Upper lobe of left lung (tissue), 6 donors: ENCODE measurements around the gene RBFA. TPM values are rescaled to one million over a fixed set of nuclear protein-coding genes. Genes with fewer than 3 reads are reported as not detected.
A peak's percentile ranks its signal among the peaks of the same experiment; 100 is the strongest.

Experiments used
- ATAC-seq, 2 donors: fragments of 200-7000 bp; cut with Tn5 transposase; one replicate each; pipeline ENCODE4 v1.9.1; 2022; ENCODE audit warnings: mild to moderate bottlenecking in 2 of 2, moderate library complexity in 2 of 2; ENCODE audit not compliant: low FRiP score in 2 of 2
- DNase-seq, 2 donors: peaks; one replicate each; pipeline ENCODE4 v3.0.0-alpha.2; 2019 to 2020
- H3K27ac ChIP-seq, 4 donors: fragments of 200-600 bp; sonication (generic); one replicate each; pipeline ENCODE4 v1.5.1; 2016 to 2019
- H3K27me3 ChIP-seq, 4 donors: fragments of 200-600 bp; sonication (generic); one replicate each; pipeline ENCODE4 v1.5.1; 2017 to 2019
- H3K36me3 ChIP-seq, 4 donors: fragments of 200-600 bp; sonication (generic); one replicate each; pipeline ENCODE4 v1.5.1; 2016 to 2019
- H3K4me1 ChIP-seq, 4 donors: fragments of 200-600 bp; sonication (generic); one replicate each; pipeline ENCODE4 v1.5.1; 2018 to 2019
- H3K4me3 ChIP-seq, 4 donors: fragments of 200-600 bp; sonication (generic); one replicate each; pipeline ENCODE4 v1.5.1; 2017 to 2019; ENCODE audit warnings: mild to moderate bottlenecking in 2 of 4, moderate library complexity in 1 of 4
- H3K9me3 ChIP-seq, 4 donors: fragments of 200-600 bp; sonication (generic); one replicate each; pipeline ENCODE4 v1.5.1; 2018 to 2019
- EP300 ChIP-seq, 4 donors: sonication (generic); formaldehyde crosslinking; IDR thresholded peaks; one replicate each; pipeline ENCODE4 v1.5.1; 2017; ENCODE audit warnings: antibody characterized with exemption in 4 of 4, control low read depth in 2 of 4
- POLR2A ChIP-seq, 4 donors: fragments of 450-650 bp; IDR thresholded peaks; one replicate each; pipeline ENCODE4 v1.5.1; 2016 to 2017; ENCODE audit warnings: antibody characterized with exemption in 4 of 4, mild to moderate bottlenecking in 2 of 4
- POLR2AphosphoS5 ChIP-seq, 2 donors: sonication (generic); formaldehyde crosslinking; IDR thresholded peaks; one replicate each; pipeline ENCODE4 v1.5.1; 2017; ENCODE audit warnings: antibody characterized with exemption in 2 of 2
- WGBS, 2 donors: methylation state at CpG; one replicate each; pipeline ENCODE4 v1.1.5; 2017 to 2018; 5-methylcytosine and 5-hydroxymethylcytosine counted together
- total RNA-seq, 6 donors: library from RNA; depleted of rRNA in 4 of 6; stranded (reverse); fragments of >200 nt in 4 of 6; gene quantifications; one replicate each; pipeline versions ENCODE4 v1.1.0 to v1.2.1, GENCODE V29; 2016 to 2021
- TF ChIP-seq, protein P1 (sequence below), 6 experiments: fragments of 450-650 bp in 4 of 6; fragments of 200-600 bp in 2 of 6; sonication (generic) in 2 of 6; IDR thresholded peaks; one replicate each; pipeline ENCODE4 v1.5.1; 2016 to 2019; ENCODE audit warnings: antibody characterized with exemption in 6 of 6
- donor health status: DM: no; HTN: no; CAD: no; lungs with moderate emphysema.
- donor health status: DM: no; HTN: yes; CAD: no; lungs with severe emphysema.

The RBFA gene, protein sequence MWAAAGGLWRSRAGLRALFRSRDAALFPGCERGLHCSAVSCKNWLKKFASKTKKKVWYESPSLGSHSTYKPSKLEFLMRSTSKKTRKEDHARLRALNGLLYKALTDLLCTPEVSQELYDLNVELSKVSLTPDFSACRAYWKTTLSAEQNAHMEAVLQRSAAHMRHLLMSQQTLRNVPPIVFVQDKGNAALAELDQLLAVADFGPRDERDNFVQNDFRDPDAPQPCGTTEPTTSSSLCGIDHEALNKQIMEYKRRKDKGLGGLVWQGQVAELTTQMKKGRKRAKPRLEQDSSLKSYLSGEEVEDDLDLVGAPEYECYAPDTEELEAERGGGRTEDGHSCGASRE
- total RNA-seq, result 10 to 100 TPM; 19.2 to 32.5 (median 24.5) TPM

DNA sequence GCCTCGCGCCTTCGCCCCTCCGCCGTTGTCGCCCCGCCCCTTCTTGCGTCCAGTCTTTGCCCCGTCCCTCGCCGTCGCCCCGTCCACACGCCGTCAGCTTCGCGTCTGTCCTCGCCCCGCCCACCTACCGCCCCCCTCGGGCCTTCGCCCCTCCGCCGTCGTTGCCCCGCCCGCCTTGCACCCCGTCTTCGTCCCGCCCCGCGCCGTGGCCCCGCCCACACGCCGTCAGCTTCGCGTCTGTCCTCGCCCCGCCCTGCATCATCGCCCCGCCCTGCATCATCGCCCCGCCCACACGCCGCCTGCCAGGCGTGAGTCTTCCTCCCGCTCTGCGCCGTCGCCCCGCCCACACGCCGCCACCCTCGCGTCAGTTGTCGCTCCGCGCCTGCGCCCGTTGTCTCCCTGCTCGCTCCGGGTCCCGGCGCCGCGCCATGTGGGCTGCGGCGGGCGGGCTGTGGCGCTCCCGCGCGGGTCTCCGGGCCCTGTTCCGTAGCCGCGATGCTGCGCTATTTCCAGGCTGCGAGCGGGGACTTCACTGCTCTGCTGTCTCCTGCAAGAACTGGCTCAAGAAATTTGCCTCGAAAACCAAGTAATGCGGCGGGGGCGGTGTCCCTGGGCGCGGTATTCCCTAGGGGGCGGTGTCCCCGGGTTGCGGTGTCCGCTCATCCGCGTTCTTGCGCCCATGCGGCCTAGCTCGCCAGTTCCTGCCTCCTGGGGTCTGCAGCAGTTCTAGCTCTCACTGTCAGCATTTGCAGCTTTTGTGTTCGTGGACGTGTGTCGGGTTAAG, at the start of gene RBFA:
RBFA (plus strand) TSS at position 367 of the 784 bp plus-strand sequence; CDS start at position 429, 62 bp downstream.
- peaks cover 0 to 14% (median 3%) of the 10 kb centered on the region in 4 donors for H3K36me3 ChIP-seq
- peak within 1 kb of the TSS; percentile 59 to 99 (median 80) for H3K4me3 ChIP-seq
- ATAC-seq (peak; percentile 95 to 98), DNase-seq (peak; percentile 98 to 100)
- peaks cover 8 to 20% (median 10%) of the 10 kb centered on the region in 4 donors for H3K4me1 ChIP-seq
- no peaks in the 10 kb centered on the region for H3K27me3 ChIP-seq
- H3K9me3 ChIP-seq, result no peaks in the 10 kb centered on the region
- 1% methylated on average over 31 to 38 of the region's 99 CpGs for WGBS, 2 donors
- TF ChIP-seq EP300 (IDR thresholded peaks at IDR 0.05) (no peak), POLR2AphosphoS5 (IDR thresholded peaks at IDR 0.05) (peak; percentile 41 to 64), POLR2A (IDR thresholded peaks at IDR 0.05) (peak in 1 of 4 donors; percentile 71)
- TF ChIP-seq, protein P1, sequence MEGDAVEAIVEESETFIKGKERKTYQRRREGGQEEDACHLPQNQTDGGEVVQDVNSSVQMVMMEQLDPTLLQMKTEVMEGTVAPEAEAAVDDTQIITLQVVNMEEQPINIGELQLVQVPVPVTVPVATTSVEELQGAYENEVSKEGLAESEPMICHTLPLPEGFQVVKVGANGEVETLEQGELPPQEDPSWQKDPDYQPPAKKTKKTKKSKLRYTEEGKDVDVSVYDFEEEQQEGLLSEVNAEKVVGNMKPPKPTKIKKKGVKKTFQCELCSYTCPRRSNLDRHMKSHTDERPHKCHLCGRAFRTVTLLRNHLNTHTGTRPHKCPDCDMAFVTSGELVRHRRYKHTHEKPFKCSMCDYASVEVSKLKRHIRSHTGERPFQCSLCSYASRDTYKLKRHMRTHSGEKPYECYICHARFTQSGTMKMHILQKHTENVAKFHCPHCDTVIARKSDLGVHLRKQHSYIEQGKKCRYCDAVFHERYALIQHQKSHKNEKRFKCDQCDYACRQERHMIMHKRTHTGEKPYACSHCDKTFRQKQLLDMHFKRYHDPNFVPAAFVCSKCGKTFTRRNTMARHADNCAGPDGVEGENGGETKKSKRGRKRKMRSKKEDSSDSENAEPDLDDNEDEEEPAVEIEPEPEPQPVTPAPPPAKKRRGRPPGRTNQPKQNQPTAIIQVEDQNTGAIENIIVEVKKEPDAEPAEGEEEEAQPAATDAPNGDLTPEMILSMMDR (IDR thresholded peaks at IDR 0.05), result peak in 5 of 6 experiments; percentile 35 to 73 (median 64)
- H3K27ac ChIP-seq, result peak within 1 kb of the TSS; percentile 79 to 91 (median 88)

DNA sequence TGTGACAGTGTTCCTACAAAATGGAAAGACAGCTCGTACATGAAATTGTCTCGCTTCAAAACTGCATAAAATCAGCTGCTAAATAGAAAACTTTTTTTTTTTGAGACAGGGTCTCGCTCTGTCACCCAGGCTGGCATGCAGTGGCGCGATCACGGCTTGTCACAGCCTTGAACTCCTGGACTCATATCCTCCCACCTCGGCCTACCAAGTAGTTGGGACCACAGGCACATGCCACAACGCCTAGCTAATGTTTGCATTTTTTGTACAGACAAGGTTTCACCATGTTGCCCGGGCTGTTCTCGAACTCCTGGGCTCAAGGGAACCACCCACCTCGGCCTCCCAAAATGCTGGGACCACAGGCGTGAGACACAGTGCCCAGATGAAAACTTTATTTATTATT, 49.1 kb upstream of the RBFA start:
- 88 to 91% methylated on average over 12 of the region's 12 CpGs for WGBS, 2 donors
- no peak overlapping the region for H3K4me3 ChIP-seq
- H3K27me3 ChIP-seq, result no peaks in the 10 kb centered on the region
- H3K4me1 ChIP-seq, result peaks cover 19 to 51% (median 30%) of the 10 kb centered on the region in 4 donors
- H3K36me3 ChIP-seq, result peaks cover 0 to 16% (median 0%) of the 10 kb centered on the region in 4 donors
- TF ChIP-seq EP300 (IDR thresholded peaks at IDR 0.05) (no peak), POLR2A (IDR thresholded peaks at IDR 0.05) (no peak), POLR2AphosphoS5 (IDR thresholded peaks at IDR 0.05) (no peak)
- TF ChIP-seq, protein P1 (IDR thresholded peaks at IDR 0.05), result no peak
- DNase-seq (no peak), ATAC-seq (no peak)
- no peaks in the 10 kb centered on the region for H3K9me3 ChIP-seq
- H3K27ac ChIP-seq, result no peak overlapping the region

DNA sequence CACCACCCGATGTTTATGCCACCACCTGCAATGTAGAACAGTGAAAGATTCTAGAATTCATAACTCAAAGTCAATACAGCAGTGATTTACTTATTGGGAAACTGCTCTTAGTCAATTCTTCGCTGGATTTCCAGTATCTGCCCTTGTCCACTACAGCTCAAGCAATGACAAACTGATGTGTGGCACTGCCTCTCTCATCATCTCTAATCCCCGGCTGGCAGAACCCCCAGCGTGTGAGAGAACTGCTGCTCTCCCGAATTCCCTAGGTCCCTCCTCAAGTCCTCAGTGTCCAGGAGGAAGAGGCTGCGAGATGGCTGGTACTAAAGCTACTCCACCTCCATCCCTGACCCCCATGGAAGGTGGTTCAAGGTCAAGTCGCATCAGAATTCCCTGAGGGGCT, 47.5 kb upstream of the RBFA start:
- peak overlapping the region in 2 of 4 donors; percentile 98 for H3K4me3 ChIP-seq

DNA sequence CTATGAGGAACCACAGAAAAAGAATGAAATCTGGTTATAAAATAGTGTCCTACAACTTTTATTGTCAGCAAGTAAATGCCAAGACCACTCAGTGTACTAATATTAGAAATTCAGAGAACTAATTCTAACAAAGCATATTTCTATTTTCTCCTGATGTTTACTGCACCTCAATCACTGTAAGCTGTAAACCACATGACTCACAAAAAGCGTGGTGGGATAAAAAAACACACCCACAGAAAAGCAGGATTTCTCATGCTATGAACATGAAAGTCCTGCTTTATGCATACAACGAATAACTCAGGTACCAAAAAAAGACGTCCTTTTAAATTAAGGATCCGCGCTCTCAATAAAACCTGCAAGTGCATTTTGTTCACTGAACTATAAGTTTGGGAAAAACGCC, 46.7 kb upstream of the RBFA start:
- Histone ChIP-seq H3K4me1 (peaks cover 19 to 43% (median 27%) of the 10 kb centered on the region in 4 donors), H3K27ac (peak overlapping the region; percentile 89 to 97 (median 96)), H3K4me3 (peak overlapping the region; percentile 52 to 98 (median 85)), H3K36me3 (peaks cover 0 to 16% (median 0%) of the 10 kb centered on the region in 4 donors), H3K9me3 (no peaks in the 10 kb centered on the region), H3K27me3 (no peaks in the 10 kb centered on the region)
- 1% methylated on average over 6 of the region's 6 CpGs for WGBS, 2 donors
- no peak for DNase-seq
- ATAC-seq, result no peak
- TF ChIP-seq POLR2AphosphoS5 (IDR thresholded peaks at IDR 0.05) (no peak), EP300 (IDR thresholded peaks at IDR 0.05) (no peak), POLR2A (IDR thresholded peaks at IDR 0.05) (no peak)
- TF ChIP-seq, protein P1 (IDR thresholded peaks at IDR 0.05), result no peak

More for the DNA sequence above, 47.5 kb upstream of the RBFA start:
- no peaks in the 10 kb centered on the region for H3K9me3 ChIP-seq
- H3K4me1 ChIP-seq, result peaks cover 19 to 51% (median 30%) of the 10 kb centered on the region in 4 donors
- 49 to 55% methylated on average over 7 of the region's 7 CpGs for WGBS, 2 donors
- TF ChIP-seq POLR2AphosphoS5 (IDR thresholded peaks at IDR 0.05) (no peak), EP300 (IDR thresholded peaks at IDR 0.05) (no peak), POLR2A (IDR thresholded peaks at IDR 0.05) (no peak)
- TF ChIP-seq, protein P1 (IDR thresholded peaks at IDR 0.05), result no peak
- H3K27ac ChIP-seq, result peak overlapping the region in 1 of 4 donors; percentile 30
- peaks cover 0 to 16% (median 0%) of the 10 kb centered on the region in 4 donors for H3K36me3 ChIP-seq
- ATAC-seq (no peak), DNase-seq (no peak)
- no peaks in the 10 kb centered on the region for H3K27me3 ChIP-seq
